Endometrial microvascular endothelial cells (primary cell): ENCODE measurements around the gene ARMC9. TPM values are rescaled to one million over a fixed set of nuclear protein-coding genes. Genes with fewer than 3 reads are reported as not detected.

Experiments
- in situ Hi-C: cut with HindIII; loops from 2 replicates; pipeline ENCODE4 v1.10.0; 2017; ENCODE audit warnings: low sequenced_read_pairs, low pct_unique_long_range_greater_than_20kb; ENCODE audit errors: inconsistent ontology term
- total RNA-seq: library from RNA; depleted of rRNA; stranded (reverse); fragments of >200 nt; gene quantifications from one replicate; pipeline ENCODE4 v1.2.3, GENCODE V29; 2015; ENCODE audit errors: inconsistent ontology term

Gene ARMC9
- total RNA-seq, 1 donor from 2014 or later: 76.7 TPM

DNA sequence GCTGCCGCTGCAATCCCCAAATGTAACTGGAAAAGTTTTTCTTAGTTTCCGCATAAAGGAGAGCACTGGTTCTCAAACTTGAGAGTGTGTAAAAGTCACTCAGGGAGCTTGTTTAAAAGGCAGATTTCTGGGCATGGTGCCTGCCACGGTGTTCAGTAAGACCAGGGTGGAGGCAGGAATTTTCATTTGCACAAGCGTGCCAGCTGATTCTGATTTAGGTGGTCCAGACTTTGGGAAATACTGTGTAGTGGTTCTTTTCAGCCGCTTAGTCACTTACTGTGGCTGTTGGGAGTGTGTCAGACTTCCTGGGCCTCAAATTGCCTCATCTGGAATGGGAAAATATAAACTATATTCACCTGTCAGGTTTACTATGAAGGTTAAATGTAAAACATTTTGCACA lies 788 bp downstream of the ARMC9 start:
- in situ Hi-C loops: no loop called here

DNA sequence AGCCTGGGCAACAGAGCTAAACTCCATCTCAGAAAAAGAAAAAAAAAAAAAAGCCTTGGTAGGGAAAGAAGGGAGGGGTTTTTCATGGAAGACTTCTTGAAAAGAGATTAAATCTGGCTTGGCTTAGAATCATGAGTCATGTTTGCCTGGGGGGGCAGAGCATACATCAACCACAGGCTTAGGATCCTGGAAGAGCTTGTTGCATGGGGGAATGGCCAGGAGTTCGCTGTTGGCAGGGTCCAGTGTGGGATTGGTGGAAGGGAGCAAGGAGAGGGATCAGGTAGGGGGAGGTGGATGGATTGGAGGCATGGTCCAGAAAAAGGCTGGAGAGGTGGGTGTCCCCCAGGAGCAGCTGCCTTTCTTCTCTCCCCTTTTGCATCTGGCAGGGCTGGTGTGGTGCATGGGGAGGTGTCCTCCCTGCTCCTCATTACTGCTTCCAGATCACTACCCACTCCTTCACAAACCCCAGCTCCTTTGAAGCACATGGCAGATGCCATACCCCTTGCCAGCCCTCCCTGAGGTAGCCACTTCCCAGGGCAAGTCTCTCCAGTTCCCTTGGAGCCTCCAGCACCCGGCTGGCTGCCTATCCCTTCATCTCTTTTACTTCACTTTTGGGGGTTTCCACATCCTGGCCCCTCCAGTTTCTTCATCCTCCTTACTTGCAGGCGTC lies 2.5 kb downstream of the ARMC9 start:
- in situ Hi-C loops: no loop called here

DNA sequence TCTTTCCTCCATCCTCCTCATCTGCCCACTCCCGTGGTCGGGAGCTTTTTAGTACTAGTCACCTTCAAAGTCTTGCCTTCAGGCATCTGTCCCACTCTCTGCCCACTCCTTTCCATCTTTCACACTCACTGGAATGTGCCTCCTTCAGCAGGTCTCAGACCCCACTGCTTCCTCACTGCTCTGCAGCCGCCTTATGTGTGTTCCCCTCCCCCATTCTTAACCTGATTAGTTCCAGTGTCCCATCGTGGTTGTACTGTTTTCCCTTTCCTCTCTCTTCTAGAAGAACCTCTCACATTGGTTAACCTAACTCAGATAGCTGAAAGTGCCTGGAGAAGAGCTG lies 3.0 kb downstream of the ARMC9 start:
- in situ Hi-C loops: no loop called here

DNA sequence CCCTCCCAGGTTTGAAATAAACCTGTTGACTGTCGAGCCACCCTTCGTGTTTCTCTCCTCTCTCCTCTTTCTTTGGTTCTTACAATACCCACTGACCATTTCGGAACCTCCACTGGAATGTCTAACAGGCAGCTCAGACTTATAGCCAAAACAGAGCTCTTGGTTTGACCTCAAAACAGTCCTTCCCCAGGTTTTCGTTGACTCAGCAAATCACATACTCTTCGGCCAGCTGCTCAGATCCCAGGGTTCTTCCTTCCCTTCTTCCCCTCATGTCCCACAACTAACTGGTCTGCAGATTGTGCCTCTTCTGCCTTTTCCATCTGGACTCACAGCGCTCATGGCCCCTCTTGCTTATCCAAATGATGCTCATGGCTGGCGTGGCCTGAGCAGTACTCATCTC lies 4.7 kb downstream of the ARMC9 start:
- in situ Hi-C loops: no loop called here

DNA sequence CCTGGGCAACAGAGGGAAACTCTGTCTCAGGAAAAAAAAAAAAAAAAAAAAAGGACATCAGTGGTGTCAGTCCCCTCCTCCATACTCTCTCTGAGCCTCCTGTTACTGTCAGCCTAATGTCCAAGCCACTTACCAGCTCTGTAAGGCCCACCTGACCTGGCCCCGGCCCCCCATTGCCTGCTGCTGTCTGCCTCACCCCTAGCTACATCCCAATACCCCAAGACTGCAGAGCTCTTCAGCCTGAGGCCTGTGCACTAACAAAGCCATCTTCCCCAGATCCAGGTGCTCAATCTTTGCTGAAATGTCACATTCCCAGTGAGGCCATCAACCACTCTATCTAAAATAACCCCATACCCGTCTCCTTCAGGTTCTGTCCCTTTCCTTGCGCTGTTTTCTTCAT lies 5.7 kb downstream of the ARMC9 start:
- in situ Hi-C loops: no loop called here

DNA sequence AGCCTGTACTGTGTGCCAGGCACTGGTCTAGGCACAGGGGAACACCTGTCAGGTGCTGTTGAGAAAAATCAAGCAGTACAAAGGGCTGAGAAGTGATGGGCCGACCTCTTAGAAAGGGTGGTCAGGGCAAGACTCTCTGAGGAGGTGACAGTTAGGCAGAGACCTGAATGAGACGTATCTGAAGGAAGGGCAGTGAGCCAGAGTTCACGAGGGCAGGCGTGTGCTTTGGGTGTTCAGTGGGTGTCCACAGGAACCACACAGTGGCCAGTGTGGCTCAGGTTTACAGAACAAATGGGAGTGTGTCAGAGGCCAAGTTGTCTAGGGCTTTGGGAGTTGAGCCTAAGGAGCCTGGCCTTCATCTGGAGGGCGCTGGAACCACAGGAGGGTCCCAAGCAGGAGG lies 6.2 kb downstream of the ARMC9 start:
- in situ Hi-C loops: no loop called here

DNA sequence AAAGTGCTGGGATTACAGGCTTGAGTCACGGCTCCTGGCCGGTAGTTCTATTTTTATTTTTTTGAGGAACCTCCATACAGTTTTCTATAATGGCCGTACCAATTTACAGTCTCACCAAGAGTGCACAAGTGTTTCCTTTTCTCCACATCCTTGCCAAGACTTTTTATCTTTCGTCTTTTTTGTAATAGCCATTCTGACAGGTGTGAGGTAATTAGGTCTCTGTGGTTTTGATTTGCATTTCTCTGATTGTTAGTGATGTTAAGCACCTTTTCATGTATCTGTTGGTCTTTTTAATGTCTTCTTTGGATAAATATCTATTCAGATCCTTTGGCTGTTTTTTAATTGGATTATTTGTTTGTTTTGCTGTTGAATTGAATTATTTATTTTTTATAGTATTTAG lies 9.3 kb downstream of the ARMC9 start:
- in situ Hi-C loops: no loop called here

DNA sequence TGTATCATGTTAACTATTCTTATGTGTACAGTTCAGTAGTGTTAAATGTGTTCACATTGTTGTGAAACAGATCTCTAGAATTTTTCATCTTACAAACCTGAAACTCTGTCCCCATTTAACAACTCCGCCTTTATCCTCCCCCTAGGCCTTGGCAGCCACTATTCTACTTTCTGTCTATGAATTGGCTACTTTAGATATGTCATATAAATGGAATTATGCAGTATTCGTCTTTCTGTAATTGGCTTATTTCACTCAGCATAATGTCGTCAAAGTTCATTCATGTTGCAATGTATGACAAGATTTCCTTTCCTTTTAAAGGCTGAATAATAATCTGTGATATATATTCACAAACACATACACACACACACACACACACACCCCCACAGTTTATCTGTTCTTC lies 12.4 kb downstream of the ARMC9 start:
- in situ Hi-C loops: no loop called here

DNA sequence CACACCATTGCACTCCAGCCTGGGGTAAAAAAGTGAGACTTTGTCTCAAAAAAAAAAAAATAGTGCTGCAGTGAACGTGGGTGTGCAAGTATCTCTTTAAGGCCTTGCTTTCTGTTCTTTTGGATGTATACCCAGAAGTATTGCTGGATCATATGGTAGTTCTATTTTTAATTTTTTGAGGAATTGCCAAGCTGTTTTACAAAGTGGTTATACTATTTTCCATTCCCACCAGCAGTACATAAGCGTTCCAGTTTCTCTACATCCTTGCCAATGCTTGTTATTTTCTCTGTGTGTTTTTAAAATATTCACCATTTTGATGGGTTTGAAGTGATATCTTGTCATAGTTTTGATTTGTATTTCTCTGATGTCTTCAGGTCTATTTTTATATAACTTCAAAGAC lies 13.1 kb downstream of the ARMC9 start:
- in situ Hi-C loops: no loop called here

DNA sequence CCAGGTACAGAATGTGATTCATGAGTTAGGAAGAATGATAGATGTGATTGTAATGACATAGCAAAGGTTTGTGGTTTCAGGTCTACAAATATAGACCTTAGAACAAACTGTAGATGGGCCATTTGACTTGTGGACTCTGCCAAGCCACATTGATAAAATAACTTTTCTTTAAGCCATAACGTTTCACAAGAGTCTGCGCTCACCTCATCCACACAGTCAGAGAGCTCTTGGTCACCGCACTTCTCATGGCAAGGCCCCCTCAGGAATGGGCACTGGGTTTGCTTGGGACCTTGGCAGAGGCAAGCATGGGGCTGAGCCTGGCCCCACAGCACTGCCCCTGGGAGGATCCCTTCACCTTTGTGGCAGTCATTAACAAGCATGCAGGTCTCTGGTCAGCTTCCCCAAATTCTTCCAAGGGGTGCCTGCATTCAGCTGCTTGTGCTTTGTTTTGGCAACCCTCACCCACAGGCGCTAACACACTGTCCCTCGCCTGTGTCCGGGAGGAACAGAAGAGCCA lies 14.0 kb downstream of the ARMC9 start:
- in situ Hi-C loops: no loop called here

DNA sequence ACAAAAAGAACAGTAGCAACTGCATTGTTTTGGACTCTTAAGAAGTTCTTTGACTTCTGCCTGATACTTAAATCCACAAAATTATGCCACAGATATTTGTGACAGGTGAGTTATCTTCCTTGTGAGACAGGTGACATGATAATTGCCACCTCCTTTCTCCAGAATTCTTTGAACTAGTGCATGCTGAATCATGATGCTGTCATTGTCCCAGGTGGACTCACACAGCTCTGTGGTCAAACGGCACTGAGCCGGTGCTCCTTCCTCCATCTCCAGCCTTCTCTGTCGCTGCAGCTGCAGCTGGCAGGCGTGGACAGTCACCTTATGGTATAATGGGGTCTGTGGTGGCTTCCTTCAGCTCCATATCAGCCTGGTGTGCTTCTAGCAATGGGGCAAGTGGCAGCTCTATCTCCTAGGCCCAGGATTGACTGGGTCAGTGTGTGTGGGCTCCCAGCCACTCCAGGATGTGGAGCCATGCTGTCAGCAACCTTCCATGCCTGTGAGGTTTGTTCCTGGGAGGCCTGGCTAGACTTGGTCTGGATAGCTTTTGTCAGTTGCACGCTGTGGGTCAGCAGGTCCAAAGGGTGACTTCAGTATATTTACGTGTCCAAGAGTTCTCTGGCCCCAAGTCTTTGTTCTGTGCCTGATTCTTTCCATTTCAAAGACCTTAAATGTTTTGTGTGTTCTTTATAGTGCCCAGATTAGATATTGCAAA lies 15.7 kb downstream of the ARMC9 start:
- in situ Hi-C loops: no loop called here

DNA sequence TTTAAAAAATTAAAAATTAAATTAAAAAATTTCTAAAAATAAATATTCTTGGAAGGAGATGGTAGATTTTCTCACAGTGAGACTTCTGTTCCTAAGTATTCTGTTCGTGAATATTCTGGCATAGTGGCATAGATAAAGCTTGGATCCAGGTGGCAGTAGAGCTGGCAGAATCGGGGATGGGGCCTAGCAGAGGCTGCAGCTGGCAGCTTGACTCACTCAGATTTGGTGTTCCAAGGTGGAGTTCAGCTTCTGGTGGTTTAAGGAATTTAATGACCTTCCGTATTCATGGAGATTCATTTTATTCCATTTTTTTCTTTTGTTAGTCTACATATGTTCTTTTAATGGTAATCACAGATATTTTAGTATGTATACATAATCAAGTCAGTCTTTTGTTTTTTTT lies 19.9 kb downstream of the ARMC9 start:
- in situ Hi-C loops: no loop called here

DNA sequence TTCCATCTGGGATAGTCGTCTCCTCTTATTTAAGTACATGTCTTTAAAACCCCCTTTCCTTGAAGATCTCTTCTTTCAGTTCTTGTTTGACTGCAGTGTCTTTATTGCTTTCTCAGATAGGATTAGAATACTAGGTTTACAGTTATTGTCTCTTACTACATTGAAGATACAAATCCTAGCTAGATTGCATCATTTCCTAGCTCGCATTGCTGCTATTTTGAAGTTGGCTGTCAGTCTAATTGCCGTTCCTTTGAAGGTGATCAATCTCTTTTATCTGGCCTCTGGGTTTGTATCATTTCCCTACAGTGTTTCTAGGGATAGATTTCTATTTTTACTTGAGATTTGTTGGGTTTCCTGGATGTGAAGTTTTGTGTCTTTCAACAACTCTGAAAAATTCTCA lies 20.9 kb downstream of the ARMC9 start:
- in situ Hi-C loops: no loop called here

DNA sequence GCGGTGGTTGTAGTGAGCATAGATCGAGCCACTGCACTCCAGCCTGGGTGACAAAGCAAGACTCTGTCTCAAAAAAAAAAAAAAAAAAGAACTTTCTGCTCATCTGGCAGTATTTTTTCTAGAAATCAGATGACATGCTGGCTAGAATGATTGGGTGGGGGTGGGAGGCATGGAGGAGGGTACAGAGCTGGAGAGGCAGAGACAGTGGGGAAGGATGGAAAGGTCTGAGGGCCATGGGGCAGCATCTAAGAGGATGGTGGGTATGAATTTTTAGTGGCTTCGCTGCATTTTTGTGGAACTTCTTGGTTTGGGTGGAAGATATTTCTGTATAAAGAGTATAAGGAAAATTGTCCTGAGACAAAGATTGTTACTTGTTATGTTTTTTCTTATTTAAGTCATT lies 23.3 kb downstream of the ARMC9 start:
- in situ Hi-C loops: no loop called here

DNA sequence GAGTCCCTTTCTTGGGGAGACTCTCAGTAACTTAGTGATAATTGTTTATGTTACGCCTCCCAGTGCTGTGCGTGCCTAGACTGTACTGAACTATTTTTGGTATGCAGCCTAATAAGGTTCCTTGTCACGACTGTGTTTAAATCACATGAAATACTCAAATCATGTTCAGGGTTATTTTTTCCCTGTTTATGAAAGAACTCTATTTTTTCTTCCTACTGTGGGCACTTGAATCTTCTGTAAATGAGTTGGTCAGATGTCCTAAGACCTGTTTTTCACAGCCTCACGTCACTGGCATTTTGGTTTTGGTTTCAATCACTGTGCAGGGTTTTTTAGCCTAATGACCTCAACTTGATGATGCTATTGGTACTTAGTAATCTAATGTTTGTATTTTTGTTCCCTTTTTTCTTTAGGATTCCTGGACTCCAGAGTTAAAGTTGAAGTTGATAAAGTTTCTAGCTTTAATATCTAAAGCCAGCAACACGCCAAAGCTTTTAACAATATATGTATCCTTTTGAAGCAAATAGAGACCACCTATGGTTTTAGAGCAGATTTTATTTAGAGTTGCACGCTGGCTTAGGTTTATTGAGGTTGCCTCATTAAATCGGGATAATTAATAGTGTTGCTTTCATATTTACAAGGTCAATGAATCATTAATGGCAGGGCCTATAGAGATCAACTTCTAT lies 24.0 kb downstream of the ARMC9 start:
- in situ Hi-C loops: no loop called here

DNA sequence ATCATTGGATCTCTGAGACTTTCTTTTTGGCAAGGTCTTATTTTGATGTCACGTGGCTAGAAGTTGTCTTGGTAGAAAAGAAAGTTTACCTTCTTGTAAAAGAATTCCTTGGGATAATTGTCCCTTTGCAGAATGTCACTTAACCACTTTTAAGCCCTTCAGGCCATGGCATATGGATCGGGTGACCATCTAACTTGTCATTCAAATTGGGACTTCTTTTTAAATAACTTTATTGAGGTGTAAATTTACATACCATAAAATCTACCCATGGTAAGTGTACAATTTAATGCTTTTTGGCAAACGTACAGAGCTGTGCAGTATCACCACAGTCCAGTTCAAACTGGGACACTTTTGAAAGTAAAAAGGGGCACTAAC lies 24.6 kb downstream of the ARMC9 start:
- in situ Hi-C loops: no loop called here

DNA sequence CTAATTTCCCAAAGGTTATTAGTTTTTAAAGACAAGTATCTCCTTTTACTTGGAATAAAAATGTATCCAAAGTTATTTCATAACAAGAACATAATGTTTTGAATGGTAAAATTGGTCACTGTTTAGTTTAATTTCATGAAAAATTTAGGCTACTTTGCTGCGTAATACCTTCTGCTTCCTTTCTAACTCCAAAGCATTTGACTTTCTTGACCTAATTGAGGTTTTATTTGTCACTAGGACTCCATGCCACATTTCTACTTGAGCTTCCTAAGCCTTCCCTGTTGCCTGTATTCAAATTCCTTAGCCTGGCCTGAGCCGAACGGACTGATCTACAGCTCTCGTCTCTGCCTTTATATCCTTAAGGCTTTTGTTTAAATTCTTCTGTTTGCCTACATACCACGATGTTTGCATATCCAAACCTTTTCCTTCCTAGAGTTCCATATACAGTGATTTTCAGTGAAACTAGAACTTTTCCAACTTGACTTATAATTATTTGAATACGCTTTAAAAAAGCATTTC lies 25.1 kb downstream of the ARMC9 start:
- in situ Hi-C loops: no loop called here

DNA sequence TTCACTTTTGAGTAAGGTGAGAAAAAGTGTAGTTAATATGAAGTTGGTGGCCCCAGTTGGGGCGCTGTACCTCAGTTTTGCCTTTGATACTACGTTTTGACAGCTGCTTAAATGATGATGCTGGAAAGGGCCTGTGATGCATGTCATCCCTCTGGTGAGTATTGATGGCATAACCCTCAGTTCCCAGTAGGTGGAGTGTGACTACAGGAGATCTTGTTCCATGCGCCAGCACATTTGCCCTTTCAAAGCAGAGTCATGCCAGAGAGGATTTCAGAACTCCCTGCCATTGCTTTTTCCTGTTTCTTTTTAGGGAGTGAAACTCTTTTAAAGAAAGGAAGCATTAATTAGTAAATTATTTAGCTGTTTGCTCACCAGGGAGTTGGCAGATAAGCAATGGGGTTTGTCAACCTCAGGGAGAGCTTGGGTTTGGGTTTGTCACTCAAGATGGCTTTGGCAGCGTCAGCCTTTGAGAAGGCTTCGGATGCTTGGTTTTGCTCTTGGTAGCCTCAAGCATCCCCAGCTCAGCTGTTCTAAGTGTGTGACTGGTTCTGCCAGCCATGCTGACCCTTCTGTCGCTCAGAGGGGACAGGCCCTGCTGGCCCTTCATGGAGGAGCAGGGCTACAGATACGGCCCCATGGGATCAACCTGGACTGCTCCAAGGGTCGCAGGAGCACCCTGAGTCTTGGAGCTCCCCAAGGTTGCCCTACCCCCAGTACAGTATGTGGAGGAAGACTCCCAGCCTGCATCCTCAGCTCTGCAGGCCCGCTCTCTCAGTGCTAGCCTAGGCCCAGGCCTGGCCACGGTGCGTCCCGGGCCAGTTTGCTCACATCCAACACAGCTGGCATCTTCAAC lies 29.1 kb downstream of the ARMC9 start:
- in situ Hi-C loops: loop anchor here (25.0 kb wide), 1 partner anchor 185 kb away; no protein-coding TSS in a partner anchor

DNA sequence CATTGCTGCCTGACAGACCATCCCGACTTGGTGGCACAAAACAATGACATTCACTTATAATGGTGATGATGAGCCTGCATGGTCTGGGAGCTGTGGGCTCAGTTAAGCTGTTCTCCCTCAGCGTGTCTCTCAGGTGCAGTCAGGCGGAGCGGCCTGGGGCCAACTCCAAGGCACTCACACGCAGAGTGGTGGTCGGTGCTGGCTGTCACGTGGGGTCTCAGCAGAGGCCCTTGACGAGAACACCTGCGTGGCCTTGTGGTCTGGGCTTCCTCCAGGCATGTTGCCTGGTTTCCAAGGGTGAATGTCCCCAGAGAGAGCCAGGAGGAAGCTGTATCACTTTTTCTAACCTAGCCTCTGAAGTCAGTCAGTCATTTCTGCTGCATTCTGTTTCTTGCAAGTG lies 29.8 kb downstream of the ARMC9 start:
- in situ Hi-C loops: loop anchor here (25.0 kb wide), 1 partner anchor 184 kb away; no protein-coding TSS in a partner anchor
